ENCODE measurements around the gene ARMH2. TPM values are rescaled to one million over a fixed set of nuclear protein-coding genes. Genes with fewer than 3 reads are reported as not detected.

The ARMH2 gene
- total RNA-seq, 3 donors from 2014 or later, result not detected

DNA sequence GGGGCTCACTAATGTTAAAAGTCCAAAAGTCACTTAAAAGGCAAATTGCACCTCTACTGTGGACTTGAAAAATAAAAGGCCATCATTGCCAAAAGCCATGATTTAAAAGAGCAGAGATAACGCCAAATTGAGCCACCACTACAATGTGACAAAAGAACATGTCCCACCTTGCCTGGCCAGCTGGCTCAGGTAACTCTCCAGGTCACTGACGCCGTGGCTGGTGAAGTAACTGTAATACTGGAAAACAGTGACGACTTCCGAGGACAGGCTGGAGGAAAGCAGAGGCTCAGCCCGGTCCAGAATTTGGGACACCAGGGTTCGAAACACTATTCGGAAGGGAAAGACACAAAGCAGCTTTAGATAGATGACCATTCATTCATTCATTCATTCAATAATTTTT is 29.3 kb upstream of the ARMH2 start:
- no peak overlapping the region for H3K4me3 Mint-ChIP-seq
- ATAC-seq, result no peak
- no peaks in the 10 kb centered on the region for H3K27me3 Mint-ChIP-seq (ENCODE audit: low read depth)
- H3K9me3 Mint-ChIP-seq, result no peaks in the 10 kb centered on the region
- H3K4me1 Mint-ChIP-seq (ENCODE audit: low read depth), result peaks cover 20% of the 10 kb centered on the region
- no peak for DNase-seq
- H3K36me3 Mint-ChIP-seq (ENCODE audit: insufficient read depth), result peaks cover 44% of the 10 kb centered on the region

GRCh38 chr6:24827162-24827561 is 28.4 kb upstream of the ARMH2 start:
- ATAC-seq, result no peak
- Mint-ChIP-seq H3K27me3 (ENCODE audit: low read depth) (no peaks in the 10 kb centered on the region), H3K9me3 (no peaks in the 10 kb centered on the region), H3K36me3 (ENCODE audit: insufficient read depth) (peaks cover 38% of the 10 kb centered on the region), H3K4me3 (no peak overlapping the region), H3K4me1 (ENCODE audit: low read depth) (peaks cover 16% of the 10 kb centered on the region)
- no peak for DNase-seq

GRCh38 chr6:24825130-24825630 is 26.5 kb upstream of the ARMH2 start:
- DNase-seq, result no peak
- Mint-ChIP-seq H3K27me3 (ENCODE audit: low read depth) (no peaks in the 10 kb centered on the region), H3K4me1 (ENCODE audit: low read depth) (peaks cover 13% of the 10 kb centered on the region), H3K36me3 (ENCODE audit: insufficient read depth) (peaks cover 28% of the 10 kb centered on the region), H3K4me3 (no peak overlapping the region), H3K9me3 (no peaks in the 10 kb centered on the region)
- no peak for ATAC-seq

- H3K9me3 Mint-ChIP-seq, result no peaks in the 10 kb centered on the region
- no peak overlapping the region for H3K4me3 Mint-ChIP-seq
- H3K36me3 Mint-ChIP-seq (ENCODE audit: insufficient read depth), result peaks cover 25% of the 10 kb centered on the region
- no peaks in the 10 kb centered on the region for H3K27me3 Mint-ChIP-seq (ENCODE audit: low read depth)
- DNase-seq (no peak), ATAC-seq (no peak)
- H3K4me1 Mint-ChIP-seq (ENCODE audit: low read depth), result peaks cover 13% of the 10 kb centered on the region
These were observed 25.6 kb upstream of the ARMH2 start for GRCh38 chr6:24824142-24824938.

- ATAC-seq (no peak), DNase-seq (no peak)
- Mint-ChIP-seq H3K9me3 (no peaks in the 10 kb centered on the region), H3K27me3 (ENCODE audit: low read depth) (no peaks in the 10 kb centered on the region), H3K4me1 (ENCODE audit: low read depth) (peaks cover 13% of the 10 kb centered on the region), H3K36me3 (ENCODE audit: insufficient read depth) (peaks cover 30% of the 10 kb centered on the region), H3K4me3 (no peak overlapping the region)
These were observed 24.5 kb upstream of the ARMH2 start for GRCh38 chr6:24823185-24823584.

DNA sequence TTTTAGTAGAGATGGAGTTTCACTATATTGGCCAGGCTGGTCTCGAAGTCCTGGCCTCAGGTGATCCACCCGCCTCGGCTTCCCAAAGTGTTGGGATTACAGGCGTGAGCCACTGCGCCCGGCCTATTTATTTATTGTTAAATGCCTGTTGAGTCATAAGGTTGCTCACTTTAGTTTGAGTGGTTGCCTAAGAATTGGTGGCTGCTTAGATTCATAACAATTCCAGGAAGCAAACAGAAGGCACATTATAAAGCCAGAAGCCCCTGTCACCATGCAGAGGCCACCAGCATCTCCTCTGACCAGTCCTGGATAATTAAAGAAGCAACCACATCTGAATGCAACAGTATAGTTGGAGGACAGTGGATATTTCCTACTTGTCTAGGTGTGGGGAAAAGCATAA is 24.0 kb upstream of the ARMH2 start:
- Mint-ChIP-seq H3K36me3 (ENCODE audit: insufficient read depth) (peaks cover 30% of the 10 kb centered on the region), H3K27me3 (ENCODE audit: low read depth) (no peaks in the 10 kb centered on the region), H3K9me3 (no peaks in the 10 kb centered on the region), H3K4me1 (ENCODE audit: low read depth) (peaks cover 9% of the 10 kb centered on the region), H3K4me3 (no peak overlapping the region)
- DNase-seq (no peak), ATAC-seq (no peak)

DNA sequence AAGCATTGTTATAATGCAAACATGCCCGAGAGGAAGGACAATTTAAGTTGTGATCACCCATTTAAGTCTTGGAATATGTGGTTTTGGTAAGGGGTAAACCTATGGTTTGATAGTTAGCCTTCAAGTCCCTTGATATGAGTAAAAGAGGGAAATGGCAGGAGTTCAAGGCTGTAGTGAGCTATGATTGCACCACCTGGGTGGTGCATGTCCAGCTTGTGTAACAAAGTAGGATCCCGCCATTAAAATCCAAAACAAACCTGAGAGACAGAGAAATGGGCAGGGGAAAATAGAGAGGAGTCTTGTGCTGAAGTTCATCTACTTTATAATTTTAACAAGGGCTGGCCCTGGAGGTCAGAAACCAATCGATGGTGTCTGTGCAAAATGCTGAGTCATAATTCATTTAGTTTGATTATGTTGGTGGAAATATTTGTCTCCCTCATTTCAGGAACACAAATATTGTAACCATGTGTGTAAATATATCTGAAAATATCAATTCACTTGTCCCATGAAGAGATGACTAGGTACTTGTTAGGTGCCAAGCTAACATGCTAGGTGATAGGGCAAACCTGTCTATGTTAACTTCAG is 23.2 kb upstream of the ARMH2 start:
- ATAC-seq (no peak), DNase-seq (no peak)
- no peaks in the 10 kb centered on the region for H3K27me3 Mint-ChIP-seq (ENCODE audit: low read depth)
- no peaks in the 10 kb centered on the region for H3K9me3 Mint-ChIP-seq
- H3K4me3 Mint-ChIP-seq, result no peak overlapping the region
- H3K36me3 Mint-ChIP-seq (ENCODE audit: insufficient read depth), result peaks cover 30% of the 10 kb centered on the region
- H3K4me1 Mint-ChIP-seq (ENCODE audit: low read depth), result peaks cover 5% of the 10 kb centered on the region

DNA sequence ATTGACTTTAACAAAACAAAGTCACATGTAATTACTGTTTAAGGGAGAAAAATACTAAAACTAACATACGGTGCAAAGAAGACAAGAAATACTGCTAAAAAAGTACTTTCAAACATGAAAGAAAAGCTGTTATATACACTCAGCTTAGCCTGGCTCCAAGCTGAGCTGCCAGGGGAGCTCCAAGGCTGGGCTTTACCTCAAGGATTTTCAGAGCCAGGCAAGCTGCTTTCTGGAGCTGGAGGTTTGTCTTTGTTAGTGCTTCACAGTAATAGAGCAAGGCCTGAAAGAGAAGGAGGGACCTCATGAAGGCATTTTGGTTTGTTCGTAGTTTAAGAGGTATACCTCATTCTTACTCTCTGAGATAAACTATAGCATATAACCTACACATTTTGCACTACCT is 19.6 kb upstream of the ARMH2 start:
- H3K27me3 Mint-ChIP-seq (ENCODE audit: low read depth), result no peaks in the 10 kb centered on the region
- H3K4me3 Mint-ChIP-seq, result no peak overlapping the region
- H3K36me3 Mint-ChIP-seq (ENCODE audit: insufficient read depth), result peaks cover 16% of the 10 kb centered on the region
- H3K4me1 Mint-ChIP-seq (ENCODE audit: low read depth), result peaks cover 4% of the 10 kb centered on the region
- no peaks in the 10 kb centered on the region for H3K9me3 Mint-ChIP-seq
- ATAC-seq, result no peak
- no peak for DNase-seq

DNA sequence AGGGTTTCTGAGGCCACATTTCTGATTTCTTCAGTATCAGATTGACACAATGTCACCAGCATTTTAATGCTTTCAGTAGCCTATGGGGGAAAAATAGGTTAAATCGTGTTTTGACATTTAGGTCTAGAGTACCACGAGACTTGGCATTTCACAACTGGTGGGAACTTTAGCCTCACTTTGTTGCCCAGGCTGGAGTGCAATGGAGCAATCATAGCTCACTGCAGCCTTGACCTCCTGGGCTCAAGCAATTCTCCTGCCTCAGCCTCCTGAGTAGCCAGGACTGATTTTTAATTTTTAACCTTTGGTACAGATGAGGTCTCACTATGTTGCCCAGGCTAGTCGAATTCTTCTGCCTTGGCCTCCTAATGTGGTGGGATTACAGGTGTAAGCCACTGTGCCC is 11.0 kb upstream of the ARMH2 start:
- no peaks in the 10 kb centered on the region for H3K4me1 Mint-ChIP-seq (ENCODE audit: low read depth)
- H3K27me3 Mint-ChIP-seq (ENCODE audit: low read depth), result no peaks in the 10 kb centered on the region
- no peak for DNase-seq
- no peaks in the 10 kb centered on the region for H3K9me3 Mint-ChIP-seq
- ATAC-seq, result no peak
- H3K4me3 Mint-ChIP-seq, result no peak overlapping the region
- H3K36me3 Mint-ChIP-seq (ENCODE audit: insufficient read depth), result peaks cover 20% of the 10 kb centered on the region

GRCh38 chr6:24807584-24807983 is 8.9 kb upstream of the ARMH2 start:
- no peaks in the 10 kb centered on the region for H3K27me3 Mint-ChIP-seq (ENCODE audit: low read depth)
- DNase-seq, result no peak

GRCh38 chr6:24802271-24803059 is 3.7 kb upstream of the ARMH2 start:
- Mint-ChIP-seq H3K27me3 (ENCODE audit: low read depth) (no peaks in the 10 kb centered on the region), H3K4me3 (no peak overlapping the region), H3K36me3 (ENCODE audit: insufficient read depth) (peaks cover 12% of the 10 kb centered on the region), H3K4me1 (ENCODE audit: low read depth) (peaks cover 12% of the 10 kb centered on the region), H3K9me3 (no peaks in the 10 kb centered on the region)
- no peak for ATAC-seq
- no peak for DNase-seq

More at GRCh38 chr6:24807584-24807983, 8.9 kb upstream of the ARMH2 start:
- peaks cover 23% of the 10 kb centered on the region for H3K36me3 Mint-ChIP-seq (ENCODE audit: insufficient read depth)
- H3K4me1 Mint-ChIP-seq (ENCODE audit: low read depth), result no peaks in the 10 kb centered on the region
- ATAC-seq, result no peak
- no peak overlapping the region for H3K4me3 Mint-ChIP-seq
- H3K9me3 Mint-ChIP-seq, result no peaks in the 10 kb centered on the region

DNA sequence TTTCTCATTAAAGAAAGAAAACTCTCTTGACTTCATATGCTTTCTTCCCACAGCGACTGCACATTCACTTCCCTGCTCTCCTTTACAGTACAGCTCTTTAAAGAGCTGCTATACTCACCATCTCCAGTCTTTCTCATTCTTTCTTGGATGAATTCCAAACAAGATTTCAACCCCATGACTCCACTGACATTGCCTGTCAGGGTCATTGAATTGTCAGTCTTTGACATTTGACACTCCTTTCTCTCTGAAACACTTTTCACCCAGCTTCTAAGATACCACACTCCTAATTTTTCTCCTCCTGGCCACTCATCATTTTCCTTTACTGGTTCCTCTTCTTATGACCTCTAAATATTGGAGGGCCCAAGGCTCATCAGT is 811 bp upstream of the ARMH2 start:
- H3K4me1 Mint-ChIP-seq (ENCODE audit: low read depth), result peaks cover 20% of the 10 kb centered on the region

GRCh38 chr6:24797596-24798216 is 1.0 kb downstream of the ARMH2 start:
- H3K27me3 Mint-ChIP-seq (ENCODE audit: low read depth), result no peaks in the 10 kb centered on the region

More for the DNA sequence above, 811 bp upstream of the ARMH2 start:
- peaks cover 4% of the 10 kb centered on the region for H3K36me3 Mint-ChIP-seq (ENCODE audit: insufficient read depth)
- DNase-seq (no peak), ATAC-seq (no peak)
- no peaks in the 10 kb centered on the region for H3K27me3 Mint-ChIP-seq (ENCODE audit: low read depth)
- H3K4me3 Mint-ChIP-seq, result no peak overlapping the region
- no peaks in the 10 kb centered on the region for H3K9me3 Mint-ChIP-seq

DNA sequence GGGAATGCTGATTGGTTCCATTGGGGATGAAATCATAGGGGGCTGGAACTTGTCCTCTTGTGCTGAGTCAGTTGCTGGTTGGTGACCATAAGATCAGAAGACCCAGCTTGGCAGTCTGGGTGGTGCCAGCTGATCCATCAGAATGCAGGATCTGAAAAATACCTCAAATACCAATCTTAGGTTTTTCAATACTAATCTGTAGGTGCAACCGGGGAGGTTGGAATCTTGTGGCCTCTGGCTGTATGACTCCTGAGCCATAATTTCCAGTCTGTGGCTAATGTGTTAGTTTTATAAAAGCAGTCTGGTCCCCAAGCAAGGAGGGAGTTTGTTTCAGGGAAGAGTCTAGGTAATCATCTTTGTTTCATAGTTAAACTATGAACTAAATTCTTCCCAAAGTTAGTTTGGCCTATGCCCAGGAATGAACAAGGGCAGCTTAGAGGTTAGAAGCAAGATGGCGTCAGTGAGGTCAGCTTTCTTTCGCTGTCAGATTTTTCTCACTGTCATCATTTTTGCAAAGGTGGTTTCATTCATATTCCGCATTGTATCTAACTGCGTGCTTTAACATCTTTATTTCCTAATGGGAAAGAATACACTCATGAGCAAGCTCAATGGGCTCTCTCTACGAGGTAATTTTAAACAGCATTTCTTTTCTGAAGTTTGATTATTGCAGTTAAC is 2.0 kb downstream of the ARMH2 start:
- no peaks in the 10 kb centered on the region for H3K9me3 Mint-ChIP-seq
- peaks cover 20% of the 10 kb centered on the region for H3K4me1 Mint-ChIP-seq (ENCODE audit: low read depth)
- no peaks in the 10 kb centered on the region for H3K27me3 Mint-ChIP-seq (ENCODE audit: low read depth)
- ATAC-seq (peak; percentile 38 to 43), DNase-seq (no peak)
- H3K4me3 Mint-ChIP-seq, result no peak overlapping the region
- H3K36me3 Mint-ChIP-seq (ENCODE audit: insufficient read depth), result peaks cover 1% of the 10 kb centered on the region

More at GRCh38 chr6:24797596-24798216, 1.0 kb downstream of the ARMH2 start:
- Mint-ChIP-seq H3K9me3 (no peaks in the 10 kb centered on the region), H3K36me3 (ENCODE audit: insufficient read depth) (peaks cover 1% of the 10 kb centered on the region), H3K4me1 (ENCODE audit: low read depth) (peaks cover 20% of the 10 kb centered on the region), H3K4me3 (no peak overlapping the region)
- no peak for DNase-seq
- ATAC-seq, result no peak

Measured in activated T-cell treated with anti-CD3 and anti-CD28 coated beads, Interleukin-2, amount 50 U/mL, for 4 hours (primary cell).